Measurements from ENCODE around the gene XPA.

The XPA gene

GRCh38 chr9:97647996-97648395, 49.1 kb downstream of the XPA start:
- no peak for DNase-seq

DNA sequence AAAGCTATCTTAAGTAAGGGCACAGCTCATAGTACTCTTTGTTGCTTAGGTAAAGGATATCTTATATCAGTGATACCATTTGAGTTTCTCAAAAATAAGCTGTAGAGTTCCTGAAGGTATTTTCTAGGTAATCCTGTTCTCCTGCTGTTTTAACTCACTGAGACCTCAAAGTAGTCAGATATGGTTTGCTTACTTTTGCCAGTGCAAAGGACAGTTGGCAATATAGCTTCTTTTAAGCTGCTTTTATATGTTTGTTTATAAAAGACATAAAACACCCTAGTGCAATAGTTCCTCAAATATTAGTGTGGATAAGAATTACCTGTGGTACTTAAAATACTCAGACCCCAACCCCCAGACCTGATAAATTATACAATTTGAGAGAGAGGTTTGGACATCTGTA, 51.4 kb downstream of the XPA start:
- DNase-seq: no peak

GRCh38 chr9:97640325-97640724, 56.8 kb downstream of the XPA start:
- DNase-seq: no peak

DNA sequence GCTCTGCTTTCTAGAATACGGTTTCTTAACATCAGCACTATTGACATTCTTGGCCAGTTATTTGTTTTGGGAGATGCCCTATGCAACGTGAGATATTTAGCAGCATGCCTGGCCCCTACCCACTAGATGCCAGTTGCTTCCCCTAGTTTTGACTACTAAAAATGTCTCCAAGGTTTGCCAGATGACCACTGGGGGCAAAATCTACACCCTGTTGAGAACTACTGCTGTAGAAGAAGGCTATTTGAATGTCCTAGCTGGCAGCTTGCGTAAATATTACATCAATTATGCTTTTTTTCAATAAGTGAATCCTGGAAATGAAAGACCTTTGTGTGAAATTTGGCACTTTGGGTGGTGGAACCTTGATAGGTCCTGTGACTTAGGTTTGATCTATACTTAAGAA, 58.5 kb downstream of the XPA start:
- DNase-seq: no peak

- DNase-seq: no peak
Measured at GRCh38 chr9:97636903-97637302, 60.2 kb downstream of the XPA start.

DNA sequence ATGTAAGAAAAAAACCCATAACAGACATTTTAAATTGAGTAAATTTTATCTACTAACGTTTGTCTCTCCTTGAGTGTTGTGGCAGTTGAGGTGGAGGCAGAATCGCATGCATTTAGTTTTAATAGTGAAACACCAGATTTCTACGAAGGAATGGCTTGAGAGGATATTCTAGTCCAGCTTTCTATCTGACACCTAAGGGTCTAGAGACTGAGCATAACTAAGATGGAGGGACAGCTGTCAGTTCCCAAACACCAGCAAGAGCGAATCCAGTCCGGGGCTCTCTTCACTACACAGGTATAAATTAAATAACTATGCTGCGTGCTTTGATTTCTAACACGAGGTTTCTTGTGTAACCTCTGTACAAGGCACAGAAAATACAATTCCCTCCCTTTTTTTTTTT, 62.1 kb downstream of the XPA start:
- DNase-seq: no peak

GRCh38 chr9:97633859-97634490, 63.2 kb downstream of the XPA start:
- DNase-seq: no peak

- DNase-seq: peak; percentile 95
Measured at GRCh38 chr9:97632985-97633858, 63.9 kb downstream of the XPA start, which contains the start of the genes NCBP1 and TSTD2. Gene NCBP1 (plus strand): TSS chr9:97633821. CDS start chr9:97633882, 61 bp downstream. Gene TSTD2 (minus strand): TSS chr9:97633368. CDS start chr9:97627562, 5,806 bp downstream.

GRCh38 chr9:97632248-97632984, 64.7 kb downstream of the XPA start:
- DNase-seq: peak; percentile 55

- DNase-seq: no peak
Measured at GRCh38 chr9:97630591-97630990, 66.5 kb downstream of the XPA start.

GRCh38 chr9:97629156-97629555, 68.0 kb downstream of the XPA start:
- no peak for DNase-seq

DNA sequence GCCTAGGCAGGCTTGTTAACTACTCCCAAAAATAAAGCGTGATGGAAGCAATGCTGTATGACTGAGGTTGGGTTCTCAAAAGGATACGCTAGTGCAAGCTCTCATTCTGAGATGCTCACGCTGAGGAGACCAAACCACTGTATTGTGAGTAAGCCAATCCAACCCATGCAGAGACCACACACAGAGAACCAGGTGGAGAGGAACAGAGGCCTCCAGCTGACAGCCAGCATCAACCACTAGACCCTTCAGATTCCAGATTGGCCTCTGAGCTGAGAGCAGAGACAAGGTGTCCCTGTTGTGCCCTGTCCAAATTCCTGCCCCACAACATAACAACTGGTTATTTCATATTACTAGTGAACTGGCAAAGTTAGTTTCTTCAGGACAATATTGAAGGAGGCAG, 68.5 kb downstream of the XPA start:
- DNase-seq: no peak

DNA sequence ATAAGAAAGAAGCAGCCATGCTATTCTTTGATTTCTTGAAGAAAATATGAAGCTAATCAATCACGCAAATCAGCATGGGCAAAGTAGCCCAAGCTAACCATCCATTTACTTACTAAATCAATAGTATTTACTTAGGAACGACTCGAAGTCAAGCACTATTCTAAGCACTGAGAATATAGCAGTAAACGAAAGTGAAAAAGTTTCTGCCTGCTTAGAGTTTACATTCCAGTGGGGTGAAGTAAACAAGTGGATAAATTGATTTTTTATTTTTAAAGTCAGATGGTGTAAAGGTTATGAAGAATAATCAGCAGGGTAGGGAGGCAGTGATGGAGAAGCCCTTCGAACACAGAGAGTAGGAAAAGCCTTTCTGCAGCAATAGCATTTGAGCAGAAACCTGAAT, 69.5 kb downstream of the XPA start:
- no peak for DNase-seq

DNA sequence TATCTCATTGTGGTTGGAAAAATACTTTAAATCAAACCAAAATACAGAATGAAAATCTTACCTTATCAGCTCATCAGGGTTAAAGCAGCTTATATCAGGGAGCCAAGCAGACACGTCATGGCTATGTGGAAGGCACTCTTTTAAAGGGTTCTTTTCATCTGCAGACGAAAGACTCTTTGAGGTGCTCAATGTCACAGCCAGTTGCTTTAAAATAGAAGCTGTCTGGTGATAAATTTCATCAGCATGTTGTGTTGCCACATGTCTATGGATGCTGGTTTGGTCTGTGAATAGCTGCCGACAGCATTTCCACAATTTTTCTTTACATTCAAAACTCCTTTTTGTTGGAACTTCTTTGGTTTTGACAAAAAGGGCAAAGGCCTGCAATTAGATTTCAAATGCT, 71.5 kb downstream of the XPA start:
- DNase-seq: no peak
